ENCODE data around the gene SCGB1C2. TPM values are rescaled to one million over a fixed set of nuclear protein-coding genes. Genes with fewer than 3 reads are reported as not detected.

SCGB1C2 gene
- total and polyA plus RNA-seq, 2 donors (not counting 3 experiments of a cell fraction or from before 2014, with no cell fraction given) = not detected

DNA sequence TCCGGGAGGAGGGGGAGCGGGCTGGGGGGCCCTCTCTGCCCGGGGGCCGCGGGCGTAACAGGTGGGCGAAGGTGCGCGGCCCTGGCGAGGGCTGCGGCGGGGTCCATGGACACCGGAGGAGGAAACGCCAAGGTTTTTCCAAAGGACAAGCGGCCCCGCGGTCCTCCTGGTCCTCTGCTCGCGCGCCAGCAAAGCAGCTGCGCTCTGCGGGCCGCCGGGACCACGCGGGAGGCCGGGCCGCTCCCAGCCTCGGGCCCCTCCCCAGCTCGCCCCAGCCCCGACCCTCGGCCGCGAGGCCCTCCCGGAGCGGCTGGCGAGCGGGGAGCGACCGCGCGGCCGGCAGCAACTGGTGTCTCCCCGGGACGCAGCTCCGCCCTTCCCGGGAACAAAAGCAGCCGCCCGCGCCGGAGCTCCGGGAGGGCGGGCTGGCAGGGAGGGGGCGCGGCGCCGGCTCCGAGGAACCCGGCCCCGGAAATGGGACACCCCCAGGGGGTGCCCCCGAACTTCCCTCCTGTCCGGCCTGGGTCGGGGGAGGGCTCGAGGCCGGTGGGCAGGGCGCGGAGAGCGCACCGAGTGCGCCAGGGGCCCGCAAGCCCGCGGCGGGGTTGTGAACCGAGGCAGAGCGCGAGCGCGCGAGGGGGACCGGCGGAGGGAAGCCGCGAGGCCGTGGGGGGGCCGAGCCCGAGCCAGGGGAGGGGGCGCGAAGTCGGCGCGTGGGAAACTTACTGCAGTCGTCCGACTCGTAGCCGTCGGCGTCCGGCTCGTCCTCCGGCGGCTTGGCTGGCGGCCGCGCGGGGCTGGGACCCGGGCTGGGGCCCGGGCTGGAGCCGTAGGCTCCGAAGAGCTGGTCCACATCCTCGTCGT, 43.2 kb downstream of the SCGB1C2 start:
- POLR2A ChIA-PET = no interaction called here
- H3K4me1 ChIP-seq (ENCODE audit: control insufficient read depth, extremely low read depth, insufficient read depth, low read length) = no peaks in the 10 kb centered on the region
- dilution Hi-C loops (cut with MboI; ENCODE audit: extremely low pct_ligation_motif_present, low sequenced_read_pairs) (no loop called here), intact Hi-C loops (cut with micrococcal nuclease) (no loop called here)
- DNase-seq (ENCODE audit: low read depth, low spot score) (no peak), FAIRE-seq (no peak)
- H3K27me3 ChIP-seq (ENCODE audit: control insufficient read depth in 2 of 2, insufficient read depth in 2 of 2, low read length in 2 of 2) = peaks cover 44 to 47% of the 10 kb centered on the region in 2 experiments
- H3K27ac ChIP-seq (ENCODE audit: insufficient read depth, low read depth, low read length) = no peak overlapping the region
- H3K4me2 ChIP-seq (ENCODE audit: insufficient read depth, low read length) = no peak overlapping the region
- peak overlapping the region in 1 of 3 experiments; percentile 3 for H3K4me3 ChIP-seq (replicated peaks in 1 of 3; ENCODE audit: insufficient read depth in 1 of 3, low read depth in 1 of 3, low read length in 3 of 3)
- CTCF ChIA-PET = interaction anchor here (1.2 kb wide), 1 partner anchor 232 kb away, joined by 3 read pairs; no protein-coding TSS in a partner anchor
- H3K79me2 ChIP-seq (ENCODE audit: control insufficient read depth, insufficient read depth, low read length) = no peaks in the 10 kb centered on the region
- H3K9ac ChIP-seq (replicated peaks; ENCODE audit: extremely low read depth, insufficient read depth, low read length) = no peak overlapping the region
- no TSS peak for BruUV-seq (replicated peaks)
- no peaks in the 10 kb centered on the region for H3K9me1 ChIP-seq (replicated peaks; ENCODE audit: control insufficient read depth, extremely low read depth, insufficient read depth, low read length)
- no peaks in the 10 kb centered on the region for H3K36me3 ChIP-seq (ENCODE audit: control insufficient read depth in 2 of 2, extremely low read depth in 1 of 2, insufficient read depth in 2 of 2, low read length in 2 of 2)
- no peak overlapping the region for H2AFZ ChIP-seq (ENCODE audit: low read depth, low read length)
- H4K20me1 ChIP-seq (replicated peaks; ENCODE audit: control insufficient read depth, extremely low read depth, insufficient read depth, low read length) = no peaks in the 10 kb centered on the region
- TF ChIP-seq EZH2 (IDR thresholded peaks at IDR 0.05; ENCODE audit: borderline replicate concordance, low read depth, low read length, severe bottlenecking) (peak; percentile 98), GATA2 (IDR thresholded peaks at IDR 0.05; ENCODE audit: insufficient read depth, insufficient read length, low read depth, low read length) (no peak), POLR2AphosphoS5 (IDR thresholded peaks at IDR 0.05; ENCODE audit: insufficient read depth, low read depth, low read length) (no peak), FOS (IDR thresholded peaks at IDR 0.05; ENCODE audit: borderline replicate concordance, insufficient read depth, low read length) (no peak), JUN (IDR thresholded peaks at IDR 0.05; ENCODE audit: borderline replicate concordance, insufficient read depth, insufficient read length, low read depth) (no peak)
- TF ChIP-seq, protein P1, sequence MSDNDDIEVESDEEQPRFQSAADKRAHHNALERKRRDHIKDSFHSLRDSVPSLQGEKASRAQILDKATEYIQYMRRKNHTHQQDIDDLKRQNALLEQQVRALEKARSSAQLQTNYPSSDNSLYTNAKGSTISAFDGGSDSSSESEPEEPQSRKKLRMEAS (IDR thresholded peaks at IDR 0.05; ENCODE audit: insufficient read depth, insufficient read length) = no peak
- no peaks in the 10 kb centered on the region for H3K9me3 ChIP-seq (replicated peaks; ENCODE audit: control insufficient read depth, insufficient read depth, low read length)
